Measurements from ENCODE around the gene UMAD1.

GRCh38 chr7:7869036-7869435 lies 228.5 kb downstream of the UMAD1 start:
- TF ChIP-seq, protein P1, sequence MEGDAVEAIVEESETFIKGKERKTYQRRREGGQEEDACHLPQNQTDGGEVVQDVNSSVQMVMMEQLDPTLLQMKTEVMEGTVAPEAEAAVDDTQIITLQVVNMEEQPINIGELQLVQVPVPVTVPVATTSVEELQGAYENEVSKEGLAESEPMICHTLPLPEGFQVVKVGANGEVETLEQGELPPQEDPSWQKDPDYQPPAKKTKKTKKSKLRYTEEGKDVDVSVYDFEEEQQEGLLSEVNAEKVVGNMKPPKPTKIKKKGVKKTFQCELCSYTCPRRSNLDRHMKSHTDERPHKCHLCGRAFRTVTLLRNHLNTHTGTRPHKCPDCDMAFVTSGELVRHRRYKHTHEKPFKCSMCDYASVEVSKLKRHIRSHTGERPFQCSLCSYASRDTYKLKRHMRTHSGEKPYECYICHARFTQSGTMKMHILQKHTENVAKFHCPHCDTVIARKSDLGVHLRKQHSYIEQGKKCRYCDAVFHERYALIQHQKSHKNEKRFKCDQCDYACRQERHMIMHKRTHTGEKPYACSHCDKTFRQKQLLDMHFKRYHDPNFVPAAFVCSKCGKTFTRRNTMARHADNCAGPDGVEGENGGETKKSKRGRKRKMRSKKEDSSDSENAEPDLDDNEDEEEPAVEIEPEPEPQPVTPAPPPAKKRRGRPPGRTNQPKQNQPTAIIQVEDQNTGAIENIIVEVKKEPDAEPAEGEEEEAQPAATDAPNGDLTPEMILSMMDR (IDR thresholded peaks at IDR 0.05), result no peak
- TF ChIP-seq POLR2AphosphoS5 (IDR thresholded peaks at IDR 0.05) (no peak), POLR2A (IDR thresholded peaks at IDR 0.05) (no peak)
